SHP77 (cell line): ENCODE measurements around the gene MAP2K2.

ENCODE experiments used
- DNase-seq, 2 experiments: peaks; one replicate each; lab custom pipeline; 2025; lab: John Stamatoyannopoulos, UW

MAP2K2 gene

GRCh38 chr19:4060621-4061177 is 63.2 kb downstream of the MAP2K2 start:
- DNase-seq, result no peak

DNA sequence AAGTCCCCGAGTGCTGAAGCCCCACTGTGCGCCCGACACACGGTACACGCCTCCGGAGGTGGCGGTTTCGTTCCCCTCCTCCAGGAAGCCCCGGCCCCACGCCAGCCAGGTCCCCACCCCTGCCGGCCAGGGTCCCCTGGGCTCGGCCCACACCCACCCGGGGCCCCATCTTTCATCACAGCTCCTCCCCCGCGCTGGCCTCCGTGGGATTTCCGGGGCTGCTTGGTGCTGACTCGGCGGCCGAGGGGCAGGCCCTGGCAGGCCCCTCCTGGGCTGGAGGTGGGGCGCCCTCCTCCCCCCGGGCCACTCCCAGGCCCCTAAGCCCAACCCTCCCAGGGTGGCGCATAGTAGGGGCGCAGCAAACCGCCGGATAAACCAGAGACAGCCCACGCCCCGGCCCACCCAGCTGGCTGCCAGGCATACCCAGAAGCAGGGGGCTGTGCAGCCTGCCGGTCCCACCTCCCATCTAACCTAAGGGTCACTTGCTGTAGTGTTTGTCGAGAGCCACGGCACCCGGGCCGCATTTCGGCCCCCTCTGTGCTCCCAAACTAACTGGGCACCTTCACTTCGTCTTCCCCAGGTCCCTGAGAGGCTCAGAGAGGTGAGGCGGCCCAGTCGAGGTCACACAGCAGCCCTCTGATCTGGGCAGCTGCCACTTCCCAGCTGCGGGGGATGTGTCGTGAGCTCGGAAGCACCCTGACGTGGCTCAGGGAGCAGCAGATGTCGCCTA is 63.9 kb downstream of the MAP2K2 start:
- DNase-seq, result no peak

DNA sequence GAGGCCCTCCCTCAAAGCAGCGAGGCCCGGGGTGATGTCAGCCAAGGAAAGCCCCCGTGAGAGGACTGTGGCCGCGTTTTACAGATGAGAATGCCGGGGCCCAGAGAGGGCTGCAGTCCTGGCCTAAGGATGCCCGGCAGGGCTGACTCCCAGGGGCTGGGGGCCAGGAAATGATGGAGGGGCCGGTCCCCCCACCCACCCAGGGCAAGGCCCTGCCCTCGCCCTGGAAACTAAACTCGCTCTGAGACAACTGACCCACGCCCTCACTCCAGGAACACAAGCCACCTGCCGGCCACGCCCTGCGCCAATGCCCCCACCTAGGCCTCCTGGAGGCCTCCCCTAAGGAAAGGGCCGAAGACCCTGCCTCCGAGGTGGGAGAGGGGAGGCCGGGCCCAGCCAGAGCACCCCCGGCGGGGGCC is 64.5 kb downstream of the MAP2K2 start:
- DNase-seq, result no peak

- no peak for DNase-seq
Measured at GRCh38 chr19:4058693-4059452, 65.0 kb downstream of the MAP2K2 start.

DNA sequence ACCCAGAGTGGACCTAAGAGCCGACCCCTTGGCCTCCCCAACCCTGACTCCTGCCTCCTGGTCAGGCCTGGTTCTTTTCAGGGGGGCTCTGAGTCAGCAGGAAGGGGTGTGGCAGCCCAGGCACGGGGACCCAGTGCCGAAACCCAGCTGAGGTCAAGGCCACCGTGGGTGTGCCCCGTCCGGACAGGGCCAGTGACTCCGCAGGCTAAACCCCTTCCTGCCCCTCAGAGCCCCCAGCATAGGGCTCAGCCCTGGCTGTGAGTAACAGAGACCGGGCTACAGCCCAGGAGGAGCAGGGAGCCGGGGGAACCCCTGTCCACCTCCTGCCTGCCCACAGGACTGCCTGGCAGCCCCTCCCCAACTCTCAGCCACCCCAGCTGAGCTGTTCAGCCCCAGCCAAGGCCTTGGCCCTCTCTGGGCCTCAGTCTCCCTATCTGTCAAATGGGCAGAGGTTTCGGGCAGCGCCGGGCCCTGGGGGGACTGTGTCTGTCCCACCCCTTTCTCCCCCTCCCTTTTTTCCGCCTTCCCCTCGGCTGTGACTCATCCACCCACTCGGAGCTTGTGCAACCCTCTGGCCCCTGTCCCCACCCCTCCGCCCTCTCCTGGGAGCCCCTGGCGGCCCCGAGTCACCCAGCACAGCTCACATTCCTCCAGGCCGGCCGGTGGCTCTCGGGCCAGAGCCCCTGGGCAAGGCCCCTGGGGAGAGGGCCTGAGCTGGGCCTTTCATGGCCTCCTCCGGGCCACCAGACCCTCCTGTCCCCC is 65.8 kb downstream of the MAP2K2 start:
- DNase-seq, result no peak

- no peak for DNase-seq
Measured at GRCh38 chr19:4055209-4055552, 68.7 kb downstream of the MAP2K2 start.

DNA sequence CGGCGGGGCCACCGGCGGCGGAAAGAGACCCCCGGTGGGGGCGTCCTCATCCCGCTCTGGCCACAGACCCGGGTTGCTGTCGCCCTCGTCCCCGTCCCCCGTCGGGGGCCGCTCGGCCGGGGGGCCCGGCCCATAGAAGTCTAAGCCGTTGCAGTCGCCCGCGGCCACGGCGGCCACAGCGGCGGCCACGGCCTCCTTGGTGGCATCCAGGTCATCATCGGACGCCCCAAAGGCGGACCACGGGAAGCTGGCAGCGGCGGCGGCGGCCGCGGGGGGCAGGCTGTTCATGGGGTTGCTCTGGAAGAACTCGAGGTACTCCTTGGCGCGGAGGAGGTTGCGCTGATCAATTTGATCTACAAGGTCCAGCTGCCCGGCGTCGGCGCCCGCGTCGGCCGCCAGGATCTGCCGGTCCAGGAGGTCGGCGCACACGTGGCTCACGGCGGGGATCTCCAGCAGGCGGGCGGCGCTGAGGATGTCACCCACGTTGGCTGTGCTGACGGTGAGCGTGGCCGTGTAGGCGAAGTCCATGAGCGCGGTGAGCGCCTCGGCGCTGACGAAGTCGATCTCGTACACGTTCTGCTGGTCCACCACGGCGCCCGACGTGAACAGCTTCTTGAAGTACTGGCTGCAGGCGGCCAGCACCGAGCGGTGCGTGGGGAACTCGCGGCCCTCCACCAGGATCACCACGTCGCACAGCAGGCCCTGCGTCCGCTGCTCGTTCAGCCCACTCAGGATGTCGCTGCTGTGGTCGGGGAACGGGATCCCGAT is 69.3 kb downstream of the MAP2K2 start:
- DNase-seq, result no peak

DNA sequence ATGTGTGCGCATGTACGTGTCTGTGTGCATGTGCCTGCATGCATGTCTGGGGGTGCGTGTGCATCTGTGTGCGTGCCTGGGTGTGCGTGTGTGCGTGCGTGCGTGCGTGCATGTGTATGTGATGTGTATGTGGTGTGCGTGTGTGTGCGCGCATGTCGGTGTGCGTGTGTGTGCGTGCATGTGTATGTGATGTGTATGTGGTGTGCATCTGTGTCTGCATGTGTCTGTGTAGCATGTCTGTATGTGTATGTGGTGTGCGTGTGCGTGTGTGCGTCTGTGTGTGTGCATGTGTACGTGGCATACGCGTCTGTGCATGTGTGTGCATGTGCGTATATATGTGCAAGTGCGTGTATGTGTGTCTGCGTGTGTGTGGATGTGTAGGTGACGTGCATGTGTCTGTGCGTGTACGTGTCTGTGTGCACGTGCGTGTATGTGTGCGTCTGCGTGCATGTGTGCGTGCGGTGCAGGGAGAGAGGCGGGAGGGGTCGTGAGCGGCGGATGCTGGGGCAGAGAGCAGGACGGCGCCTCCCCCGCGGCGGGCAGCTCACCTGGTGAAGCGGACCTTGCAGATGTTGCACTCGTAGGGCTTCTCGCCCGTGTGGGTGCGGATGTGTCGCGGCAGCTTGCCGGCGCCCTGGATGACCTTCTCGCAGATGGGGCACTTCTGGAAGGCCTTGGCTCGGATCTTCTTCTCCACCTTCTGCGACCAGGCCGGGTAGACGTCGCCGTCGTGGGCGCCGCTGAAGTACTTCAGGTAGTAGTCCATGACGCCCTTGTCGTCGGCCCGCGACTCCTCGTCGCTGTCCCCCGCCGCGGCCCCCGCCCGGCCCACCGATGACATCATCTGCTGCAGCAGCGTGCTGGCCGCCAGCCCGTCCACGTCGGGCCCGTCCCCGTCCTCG is 70.2 kb downstream of the MAP2K2 start:
- DNase-seq, result no peak

- no peak for DNase-seq
Measured at GRCh38 chr19:4052993-4053422, 70.9 kb downstream of the MAP2K2 start.

GRCh38 chr19:4052114-4052992 is 71.6 kb downstream of the MAP2K2 start:
- DNase-seq, result no peak

DNA sequence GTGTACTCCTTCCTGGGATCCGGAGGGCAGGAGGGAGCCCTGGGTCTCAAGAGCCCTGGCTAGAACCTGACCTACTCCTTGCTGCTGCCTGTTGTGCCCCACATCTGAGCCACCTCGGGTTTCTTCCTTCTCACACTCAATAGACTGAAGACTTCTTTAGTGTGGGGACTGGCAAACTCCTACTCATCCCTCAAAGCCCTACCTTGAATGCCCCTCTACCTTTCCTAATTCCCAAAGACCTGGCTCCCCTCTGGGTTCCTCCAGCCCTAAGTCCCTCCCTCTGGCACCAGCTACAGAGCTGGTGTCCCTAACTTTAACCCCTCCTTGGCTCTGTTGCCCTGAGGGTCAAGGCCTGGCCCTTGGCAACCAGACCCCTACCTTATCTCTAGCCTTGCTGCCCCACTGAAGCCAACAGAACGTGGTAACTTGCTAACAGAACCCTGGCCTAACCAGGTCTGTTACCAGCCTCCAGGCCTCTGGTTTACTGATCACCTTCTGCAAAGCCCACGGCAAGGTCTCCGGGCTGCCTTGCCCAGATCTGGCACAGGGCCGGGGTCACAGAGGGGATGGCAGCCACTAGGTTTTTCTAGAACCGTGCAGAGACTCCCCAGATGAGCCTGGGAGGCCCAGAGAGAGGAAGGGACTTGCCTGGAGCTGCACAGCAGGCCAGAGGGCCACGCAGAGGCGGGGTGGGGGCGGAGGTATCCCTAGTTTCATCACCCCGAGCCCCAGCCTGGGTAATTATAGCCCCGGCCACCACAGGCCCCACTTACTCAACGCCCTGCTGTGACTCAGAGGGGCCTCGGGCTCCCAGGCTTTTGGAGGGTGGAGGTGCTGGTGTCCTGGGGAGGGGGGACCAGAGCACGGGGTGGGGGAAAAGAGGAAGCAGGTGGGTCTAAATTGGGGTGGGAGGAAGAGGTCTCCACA is 72.5 kb downstream of the MAP2K2 start:
- no peak for DNase-seq

DNA sequence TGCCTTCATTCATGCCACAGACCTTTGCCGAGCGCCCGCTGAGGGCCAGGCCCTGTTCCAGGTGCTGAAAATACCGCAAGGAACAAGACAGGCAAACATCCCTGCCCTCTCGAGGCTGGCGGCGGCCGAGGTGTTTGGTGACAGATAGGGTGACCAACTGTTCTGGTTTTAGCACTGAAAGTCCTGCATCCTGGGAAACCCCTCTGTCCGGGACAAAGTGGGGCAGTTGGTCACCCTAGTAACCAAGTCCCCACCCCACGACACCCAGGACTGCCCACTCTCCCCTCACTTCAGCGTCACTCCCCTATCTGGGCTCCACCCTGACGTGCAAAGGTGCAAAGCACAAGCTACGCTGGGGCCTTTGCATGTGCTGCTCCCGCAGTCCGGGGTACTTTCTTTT is 74.5 kb downstream of the MAP2K2 start:
- no peak for DNase-seq

- no peak for DNase-seq
Measured at GRCh38 chr19:4046946-4047683, 76.8 kb downstream of the MAP2K2 start.

DNA sequence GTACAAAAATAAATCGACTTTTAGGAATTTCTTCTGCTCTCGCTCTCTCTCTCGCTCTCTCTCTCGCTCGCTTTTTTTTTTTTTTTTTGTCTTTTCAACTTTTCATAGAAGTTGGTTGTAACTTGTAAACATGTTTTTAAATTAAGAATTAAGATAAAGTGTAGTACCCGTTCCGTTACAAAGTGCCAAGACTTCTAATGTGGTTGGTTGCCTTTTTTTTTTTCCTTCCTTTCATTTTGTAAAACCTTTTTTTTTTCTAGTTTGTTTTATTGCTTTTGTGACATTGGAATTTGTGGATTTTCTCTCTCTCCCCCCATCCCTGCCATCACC is 77.6 kb downstream of the MAP2K2 start:
- DNase-seq, result no peak

DNA sequence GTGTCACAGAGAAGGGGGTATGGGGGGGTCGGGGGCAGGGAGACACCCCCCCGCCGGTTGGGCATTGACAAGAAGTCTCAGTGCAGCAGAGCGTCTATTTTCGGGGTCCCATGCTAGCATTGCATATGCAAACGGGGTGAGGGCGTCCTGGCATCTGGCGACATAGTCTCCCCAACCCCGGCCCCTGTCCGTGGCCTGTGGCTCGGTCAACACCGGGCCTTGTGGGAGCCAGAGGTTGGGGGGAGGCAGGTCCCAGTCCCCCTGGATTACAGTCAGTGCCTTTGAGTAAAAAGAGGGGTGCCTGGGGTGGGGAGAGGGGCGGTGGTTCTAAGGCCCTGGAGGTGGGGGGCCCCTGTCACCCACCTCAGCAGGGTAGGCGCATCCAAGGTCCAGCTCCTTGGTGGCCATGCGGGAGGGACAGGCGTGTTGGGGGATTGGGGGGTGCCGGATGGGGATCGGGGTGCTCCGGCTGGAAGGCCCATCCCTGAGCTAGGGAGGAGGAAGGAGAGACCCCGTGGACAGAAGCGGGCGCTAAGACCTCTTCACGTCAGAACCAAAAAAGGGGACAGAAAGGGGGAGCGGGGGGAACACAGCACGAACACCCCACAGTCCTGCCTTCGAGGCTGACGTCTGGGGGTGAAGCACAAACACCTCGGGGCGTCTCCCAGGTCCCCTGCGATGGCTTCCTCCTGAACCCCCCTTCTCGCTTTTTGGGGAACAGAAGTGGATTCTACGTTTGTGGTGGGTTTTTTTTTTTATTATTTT is 78.1 kb downstream of the MAP2K2 start:
- DNase-seq, result no peak

- no peak for DNase-seq
Measured at GRCh38 chr19:4044990-4045465, 78.9 kb downstream of the MAP2K2 start.
